Stimulated activated CD8-positive, alpha-beta memory T cell treated with anti-CD3 and anti-CD28 coated beads, Interleukin-15, amount 100 ng/mL, for 1 hour (primary cell): ENCODE measurements around the gene CTSW.
A peak's percentile ranks its signal among the peaks of the same experiment; 100 is the strongest.

Source experiments
- DNase-seq: peaks from one replicate; pipeline ENCODE4 v3.0.0-alpha.2; 2020; ENCODE audit warnings: low read depth

The CTSW gene

DNA sequence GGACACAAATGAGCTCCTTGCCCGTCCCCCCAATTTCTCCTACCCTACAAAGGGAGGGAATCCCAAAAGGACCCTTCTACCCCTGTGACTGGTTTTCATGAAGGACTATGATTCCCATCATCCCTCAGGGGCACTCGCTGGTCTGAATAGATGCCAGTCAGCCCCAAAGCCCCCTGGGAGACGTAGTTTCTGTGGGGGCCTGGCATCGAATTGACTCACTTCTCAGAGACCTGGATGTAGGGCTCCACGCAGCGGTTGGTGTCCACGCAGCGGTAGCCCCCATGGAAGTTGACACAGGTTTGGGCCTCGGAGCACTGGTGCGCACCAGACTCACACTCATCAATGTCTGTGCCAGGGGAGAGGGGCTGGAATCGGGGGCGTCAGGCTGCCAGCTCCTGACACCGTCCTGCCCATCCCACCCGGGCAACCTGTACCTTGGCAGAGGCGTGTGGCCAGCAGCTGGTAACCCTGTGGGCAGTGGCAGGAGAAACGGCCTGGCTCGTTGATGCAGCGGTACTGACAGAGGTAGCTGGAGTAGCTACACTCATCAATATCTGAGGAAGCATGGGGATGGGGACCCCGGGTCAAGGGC lies 11.5 kb upstream of the CTSW start:
- no peak for DNase-seq

DNA sequence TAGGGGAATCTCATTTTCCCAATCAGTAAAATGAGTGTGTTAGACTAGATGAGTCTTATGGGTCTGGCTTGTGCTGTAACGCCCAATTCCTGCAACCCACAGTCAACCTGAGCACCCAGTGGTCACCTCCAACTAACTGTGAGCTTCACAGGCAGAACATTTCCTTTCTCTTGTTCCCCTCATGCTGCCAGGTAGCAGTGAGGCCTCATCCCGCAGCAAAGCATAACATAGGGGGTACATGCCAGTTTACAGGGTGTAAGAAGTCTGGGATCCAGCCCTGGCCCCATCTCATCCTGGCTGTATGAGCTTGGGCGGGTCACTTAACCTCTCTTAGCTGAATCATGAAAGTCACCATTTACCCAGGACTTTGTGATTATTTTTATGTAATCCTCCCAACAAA lies 10.7 kb upstream of the CTSW start:
- no peak for DNase-seq

DNA sequence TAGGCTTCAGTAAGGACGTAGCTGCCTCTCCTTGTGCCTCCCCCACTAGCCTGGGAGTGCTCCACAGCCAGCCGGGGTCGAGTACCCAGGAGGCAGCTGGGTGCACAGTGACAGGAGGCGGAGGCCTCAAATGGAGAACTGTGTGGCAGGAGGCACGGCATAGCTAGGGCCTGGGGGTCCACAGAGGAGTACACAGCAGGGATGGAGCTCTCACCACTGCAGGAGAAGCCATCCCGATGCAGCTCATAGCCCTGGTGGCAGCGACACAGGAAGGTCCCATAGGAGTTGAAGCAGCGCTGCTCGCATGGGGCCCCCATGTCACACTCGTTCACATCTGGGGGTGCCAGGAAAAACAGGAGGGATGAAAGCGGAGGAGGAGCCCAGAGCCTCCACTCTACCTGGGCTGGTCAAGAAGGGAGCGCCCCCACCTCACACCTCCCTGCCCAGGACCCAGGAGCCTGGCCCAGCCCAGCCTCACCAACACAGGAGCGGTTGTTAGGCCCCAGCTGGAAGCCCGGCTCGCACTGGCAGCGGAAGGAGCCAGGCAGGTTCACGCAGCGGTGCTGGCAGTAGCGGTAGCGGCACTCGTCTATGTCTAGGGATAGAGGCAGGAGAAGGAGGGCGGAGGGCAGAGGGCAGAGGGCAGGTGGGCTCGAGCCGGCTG lies 9.9 kb upstream of the CTSW start:
- no peak for DNase-seq

DNA sequence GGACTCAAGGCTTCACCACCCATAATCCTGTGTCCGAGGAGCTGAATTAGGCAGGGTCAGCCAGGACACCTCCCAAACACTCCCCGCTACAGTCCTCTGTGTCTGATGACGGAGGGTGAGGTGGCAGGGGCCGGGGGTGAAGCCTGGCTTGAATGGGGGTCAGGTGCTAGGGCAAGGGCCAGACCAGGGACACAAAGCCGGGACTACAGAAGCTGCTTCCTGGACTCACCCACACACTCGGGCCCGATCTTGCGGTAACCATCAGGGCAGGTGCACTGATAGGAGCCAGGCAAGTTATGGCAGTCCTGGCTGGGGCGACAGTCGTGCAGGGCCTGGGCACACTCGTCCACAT lies 9.4 kb upstream of the CTSW start:
- no peak for DNase-seq

DNA sequence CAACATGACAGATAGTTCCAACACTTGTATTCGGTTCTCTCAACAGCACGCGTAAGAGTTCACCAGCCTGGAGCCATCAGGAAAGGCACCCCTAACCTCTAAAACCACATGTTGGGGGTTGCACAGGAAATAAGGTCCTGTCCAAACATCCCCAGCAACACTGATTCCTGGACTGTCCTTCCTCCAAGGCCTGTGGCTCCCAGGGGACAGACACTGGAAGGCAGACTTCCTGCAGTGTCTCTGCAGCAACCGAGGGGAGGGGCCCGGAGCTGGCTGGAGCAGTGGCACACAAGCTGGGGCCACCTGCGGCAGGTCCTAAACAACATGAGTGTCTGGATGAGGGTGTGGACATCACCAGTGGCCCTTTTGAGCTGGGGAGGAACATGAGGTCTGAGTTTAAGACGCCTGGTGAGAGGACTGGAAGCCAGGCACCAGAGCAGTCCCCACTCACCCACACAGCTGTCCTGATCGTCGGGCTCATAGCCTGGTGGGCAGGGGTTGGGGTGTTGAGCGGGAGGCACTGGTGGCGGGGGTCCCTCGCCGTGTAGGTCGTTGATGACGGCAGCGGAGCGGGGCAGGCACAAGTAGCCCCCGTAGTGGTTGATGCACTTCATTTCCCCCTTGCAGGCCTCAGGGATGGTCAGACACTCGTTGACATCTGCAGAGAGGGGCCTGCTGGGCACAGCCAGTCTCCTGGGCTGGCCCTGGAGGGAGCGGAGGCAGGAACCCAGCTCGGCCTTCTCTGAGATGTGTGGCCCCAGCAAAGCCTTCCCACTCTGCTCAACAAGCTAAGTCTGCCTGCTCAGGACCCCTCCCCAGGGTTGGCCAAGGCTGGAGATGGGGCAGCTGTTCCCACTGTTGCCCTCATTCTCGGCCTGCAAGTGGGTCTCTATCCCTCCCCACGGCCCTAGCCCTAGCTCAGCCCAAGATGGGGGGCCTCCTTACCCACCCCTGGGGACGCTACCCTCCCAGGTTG lies 8.6 kb upstream of the CTSW start:
- no peak for DNase-seq

DNA sequence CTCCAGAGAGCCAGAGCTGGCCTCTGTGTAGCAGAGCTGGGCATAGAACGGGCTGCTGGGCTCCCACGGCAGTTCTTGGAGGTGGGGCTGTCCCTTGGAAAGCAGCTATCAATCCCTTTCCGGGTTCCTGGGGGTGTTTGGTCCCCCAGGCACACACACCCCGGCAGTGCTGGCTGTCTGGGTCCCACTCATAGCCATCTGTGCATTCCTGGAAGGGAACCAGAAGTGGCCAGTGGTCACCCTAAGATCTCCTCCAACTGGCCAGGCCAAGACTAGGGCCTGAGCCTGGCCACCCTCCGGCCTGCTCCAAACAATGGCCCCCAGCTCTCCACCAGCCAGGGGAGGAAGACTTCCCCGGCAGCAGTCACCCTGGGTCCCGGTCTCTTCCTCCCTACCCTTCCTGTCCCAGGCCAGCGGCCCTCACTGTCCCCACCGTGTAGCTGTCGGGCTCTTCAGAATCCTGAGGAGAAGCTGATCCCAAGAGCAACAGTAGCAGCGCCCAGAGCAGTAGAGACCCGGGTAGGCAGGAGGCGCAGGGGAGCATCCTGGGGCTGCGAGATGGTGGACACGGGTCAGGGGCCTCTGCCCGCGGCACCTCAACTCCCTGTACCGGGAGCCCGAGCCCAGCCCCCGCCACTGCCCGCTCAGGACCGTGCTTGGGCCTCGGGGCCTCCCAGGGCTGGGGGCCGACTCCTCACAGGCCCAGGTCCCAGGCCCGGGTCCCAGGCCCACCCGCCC lies 7.7 kb upstream of the CTSW start:
- DNase-seq: no peak

DNA sequence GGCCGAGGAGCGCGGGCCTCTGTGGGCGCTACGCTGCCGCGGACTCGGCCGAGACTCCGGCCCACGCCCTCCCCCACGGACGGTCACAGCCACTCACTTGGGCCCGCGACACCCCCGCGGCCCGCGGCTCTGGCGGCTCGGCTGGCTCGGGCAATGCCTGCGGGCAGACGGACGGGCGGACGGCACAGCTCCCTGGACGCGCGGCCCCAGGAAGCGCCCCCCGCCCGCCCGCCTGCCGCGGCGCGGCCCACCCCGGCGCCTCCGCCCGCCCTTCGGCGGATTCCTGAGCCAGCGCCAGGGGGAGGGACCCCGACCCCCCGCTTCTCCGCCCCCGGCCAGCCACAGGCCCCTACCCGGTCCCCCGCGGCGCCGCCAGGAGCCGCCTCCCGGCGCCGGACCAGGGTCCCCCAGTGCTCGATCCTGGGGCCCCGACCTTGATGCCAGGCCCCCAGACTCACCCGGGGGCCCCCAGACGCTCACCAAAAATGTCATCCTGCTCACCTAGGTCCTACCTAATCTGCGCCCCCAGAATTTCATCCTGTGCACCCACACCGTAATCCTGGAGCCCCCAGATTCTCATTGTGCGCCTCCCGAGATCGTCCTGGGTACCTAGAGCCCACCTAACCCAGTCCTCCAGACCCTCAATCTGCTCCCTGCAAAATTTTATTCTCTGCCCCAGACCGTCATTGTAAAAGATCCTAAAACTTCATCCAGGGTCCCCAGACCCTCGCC lies 6.9 kb upstream of the CTSW start, which contains the start of gene EFEMP2:
EFEMP2 (minus strand) TSS at position 215 of the 732 bp plus-strand sequence. CDS start 446 bp downstream, outside the sequence.
- no peak for DNase-seq

DNA sequence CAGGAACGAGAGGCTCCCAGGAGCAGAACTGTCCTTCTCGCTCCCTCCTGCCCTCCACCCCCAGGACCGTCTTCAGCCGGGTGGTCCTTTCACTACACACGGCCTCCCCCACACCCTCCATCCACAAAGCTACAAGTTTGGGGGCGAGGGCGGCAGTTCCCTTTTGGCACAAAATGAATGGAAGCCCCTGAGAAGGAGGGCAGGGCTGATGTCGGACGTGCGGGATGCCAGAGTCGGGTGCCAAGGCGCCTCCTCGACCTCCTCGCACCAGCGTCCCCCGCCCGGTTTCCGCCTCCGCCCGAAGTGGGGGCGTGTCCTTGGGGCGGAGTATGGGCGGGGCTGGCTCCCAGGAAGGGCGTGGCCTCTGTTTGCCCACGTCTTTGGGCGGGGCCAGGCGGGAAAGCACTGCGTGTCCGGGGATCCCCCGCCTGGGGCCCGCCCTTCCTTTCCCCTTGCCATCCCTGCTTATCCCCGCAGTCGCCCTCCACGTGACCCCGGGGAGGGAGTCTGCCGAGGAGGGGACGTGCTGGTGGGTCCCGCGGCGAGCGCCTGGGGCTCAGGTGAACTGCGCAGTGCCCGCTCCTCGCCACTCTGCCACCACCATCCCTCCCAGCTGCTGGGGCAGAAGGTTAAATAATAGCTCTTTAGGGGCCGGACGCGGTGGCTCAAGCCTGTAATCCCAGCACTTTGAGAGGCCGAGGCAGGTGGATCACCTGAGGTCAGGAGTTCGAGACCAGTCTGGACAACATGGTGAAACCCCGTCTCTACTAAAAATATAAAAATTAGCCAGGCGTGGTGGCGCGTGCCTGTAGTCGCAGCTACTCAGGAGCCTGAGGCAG lies 6.1 kb upstream of the CTSW start:
- peak; percentile 97 for DNase-seq

DNA sequence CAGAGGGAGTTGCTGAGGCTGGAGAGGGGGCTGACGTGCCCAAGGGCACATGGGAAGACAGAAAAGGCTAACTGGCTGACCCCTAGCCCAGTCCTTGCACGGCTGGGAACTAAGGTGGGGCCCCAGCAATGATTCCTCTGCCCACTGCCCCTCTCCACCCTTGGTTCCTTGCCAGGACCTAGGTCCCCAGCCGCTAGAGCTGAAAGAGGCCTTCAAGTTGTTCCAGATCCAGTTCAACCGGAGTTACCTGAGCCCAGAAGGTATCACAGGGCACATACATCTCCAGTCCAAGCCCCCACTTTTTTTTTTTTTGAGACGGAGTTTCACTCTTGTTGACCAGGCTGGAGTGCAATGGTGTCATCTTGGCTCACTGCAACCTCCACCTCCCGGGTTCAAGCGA lies 390 bp downstream of the CTSW start:
- no peak for DNase-seq

DNA sequence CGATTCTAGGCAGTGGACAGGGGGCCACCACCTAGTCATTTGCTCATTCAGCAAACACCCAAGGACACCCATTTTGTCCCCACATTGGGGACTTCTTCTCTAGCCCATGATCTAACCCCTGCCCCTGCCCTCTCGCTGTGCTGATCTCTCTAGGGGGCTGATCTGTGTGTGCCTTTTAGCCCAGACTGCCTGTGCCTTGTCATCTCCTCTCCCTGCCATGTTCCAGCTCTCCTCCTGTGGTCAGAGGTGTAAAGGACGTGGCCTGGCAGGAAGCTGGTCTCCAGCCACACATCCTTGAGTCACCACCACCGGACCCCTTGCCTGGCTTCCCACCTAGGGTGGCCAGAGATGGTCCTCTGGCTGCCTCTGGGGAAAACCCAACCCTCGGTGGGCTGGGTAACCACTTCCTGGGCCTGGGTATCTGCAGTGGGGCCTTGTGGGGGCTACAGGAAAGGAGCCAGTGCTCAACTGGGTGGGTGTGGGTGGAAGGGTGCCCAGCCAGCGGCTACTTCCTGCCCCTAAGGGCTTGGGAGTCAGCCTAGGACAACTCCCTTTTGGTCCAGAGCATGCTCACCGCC lies 1.3 kb downstream of the CTSW start:
- no peak for DNase-seq

DNA sequence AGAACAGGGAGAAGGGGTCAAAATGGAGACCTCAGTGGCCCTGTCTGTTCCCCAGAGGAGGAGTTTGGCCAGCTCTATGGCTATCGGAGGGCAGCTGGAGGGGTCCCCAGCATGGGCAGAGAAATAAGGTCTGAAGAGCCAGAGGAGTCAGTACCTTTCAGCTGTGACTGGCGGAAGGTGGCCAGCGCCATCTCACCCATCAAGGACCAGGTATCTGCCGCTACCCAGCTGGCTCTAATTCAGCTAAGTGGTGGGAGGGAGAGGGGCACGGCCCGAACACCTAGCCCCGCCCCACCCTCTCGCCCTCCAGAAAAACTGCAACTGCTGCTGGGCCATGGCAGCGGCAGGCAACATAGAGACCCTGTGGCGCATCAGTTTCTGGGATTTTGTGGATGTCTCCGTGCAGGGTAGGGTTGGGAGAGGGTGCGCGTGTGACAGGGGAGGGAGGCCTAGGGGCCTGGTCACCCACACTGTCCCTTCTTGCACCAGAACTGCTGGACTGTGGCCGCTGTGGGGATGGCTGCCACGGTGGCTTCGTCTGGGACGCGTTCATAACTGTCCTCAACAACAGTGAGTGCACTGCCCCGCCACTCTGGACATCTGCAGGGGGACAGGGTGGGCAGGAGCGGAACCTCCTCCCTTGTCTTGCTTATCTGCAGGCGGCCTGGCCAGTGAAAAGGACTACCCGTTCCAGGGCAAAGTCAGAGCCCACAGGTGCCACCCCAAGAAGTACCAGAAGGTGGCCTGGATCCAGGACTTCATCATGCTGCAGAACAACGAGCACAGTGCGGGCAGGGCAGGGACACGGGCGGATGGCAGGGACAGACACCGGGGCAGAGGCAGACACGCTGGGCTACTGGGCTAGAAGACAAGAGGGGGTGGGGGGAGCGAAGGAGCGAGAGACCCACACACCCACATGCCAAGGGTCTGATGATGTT lies 2.8 kb downstream of the CTSW start:
- no peak for DNase-seq

DNA sequence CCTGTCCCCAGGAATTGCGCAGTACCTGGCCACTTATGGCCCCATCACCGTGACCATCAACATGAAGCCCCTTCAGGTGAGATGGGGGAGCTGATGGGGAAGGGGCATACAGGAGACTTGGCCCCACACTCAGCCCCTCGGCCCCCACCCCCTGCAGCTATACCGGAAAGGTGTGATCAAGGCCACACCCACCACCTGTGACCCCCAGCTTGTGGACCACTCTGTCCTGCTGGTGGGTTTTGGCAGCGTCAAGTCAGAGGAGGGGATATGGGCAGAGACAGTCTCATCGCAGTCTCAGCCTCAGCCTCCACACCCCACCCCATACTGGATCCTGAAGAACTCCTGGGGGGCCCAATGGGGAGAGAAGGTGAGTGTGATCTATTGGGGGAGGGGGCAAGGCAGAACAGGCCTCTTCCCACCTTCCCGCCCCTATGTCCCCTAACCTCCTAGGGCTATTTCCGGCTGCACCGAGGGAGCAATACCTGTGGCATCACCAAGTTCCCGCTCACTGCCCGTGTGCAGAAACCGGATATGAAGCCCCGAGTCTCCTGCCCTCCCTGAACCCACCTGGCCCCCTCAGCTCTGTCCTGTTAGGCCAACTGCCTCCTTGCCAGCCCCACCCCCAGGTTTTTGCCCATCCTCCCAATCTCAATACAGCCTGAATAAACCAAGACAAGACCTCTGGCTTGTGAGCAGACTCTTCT lies 3.6 kb downstream of the CTSW start:
- DNase-seq: no peak

DNA sequence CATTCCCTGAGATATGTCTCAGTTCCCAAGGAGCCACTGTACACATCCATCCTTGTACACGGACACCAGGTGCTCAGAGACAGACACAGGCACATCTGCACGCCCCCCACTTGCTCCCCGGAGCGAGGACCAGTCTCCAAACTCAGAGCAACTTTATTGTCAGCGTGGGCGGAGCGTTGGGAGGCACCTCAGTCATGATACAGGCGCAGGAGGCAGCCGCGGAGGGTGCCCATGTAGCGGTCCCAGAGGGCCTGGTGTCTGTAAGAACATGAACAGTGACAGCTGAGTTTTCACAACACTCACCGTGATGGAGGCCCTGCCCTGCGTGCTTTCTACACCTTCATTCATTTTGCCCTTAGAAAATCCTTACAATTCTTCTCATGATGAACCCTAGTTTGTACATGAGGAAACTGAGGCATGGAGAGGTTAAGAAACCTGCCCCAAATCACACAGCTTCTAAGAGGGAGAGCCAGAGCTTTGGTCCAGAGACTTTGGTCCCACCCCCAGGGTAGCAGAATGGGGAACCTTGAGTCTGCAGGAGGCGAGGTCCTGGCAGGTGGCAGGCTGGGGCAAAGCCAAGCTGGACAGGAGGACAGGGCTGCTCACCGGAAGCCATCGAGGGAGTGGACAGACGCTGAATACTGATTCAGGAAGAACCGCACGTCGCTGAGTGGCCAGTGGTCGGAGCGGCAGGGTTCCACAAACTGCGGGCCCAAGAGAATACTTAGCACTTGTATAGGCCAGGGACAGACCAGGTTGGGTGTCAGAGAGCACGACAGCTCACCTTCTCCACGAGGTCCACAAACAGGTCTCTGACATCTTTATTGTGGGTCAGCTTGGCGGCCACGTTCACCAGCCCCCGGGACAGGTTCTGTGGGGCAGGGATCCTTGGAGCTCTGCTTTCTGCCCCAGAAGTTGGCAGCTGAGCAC lies 4.4 kb downstream of the CTSW start:
- no peak for DNase-seq

DNA sequence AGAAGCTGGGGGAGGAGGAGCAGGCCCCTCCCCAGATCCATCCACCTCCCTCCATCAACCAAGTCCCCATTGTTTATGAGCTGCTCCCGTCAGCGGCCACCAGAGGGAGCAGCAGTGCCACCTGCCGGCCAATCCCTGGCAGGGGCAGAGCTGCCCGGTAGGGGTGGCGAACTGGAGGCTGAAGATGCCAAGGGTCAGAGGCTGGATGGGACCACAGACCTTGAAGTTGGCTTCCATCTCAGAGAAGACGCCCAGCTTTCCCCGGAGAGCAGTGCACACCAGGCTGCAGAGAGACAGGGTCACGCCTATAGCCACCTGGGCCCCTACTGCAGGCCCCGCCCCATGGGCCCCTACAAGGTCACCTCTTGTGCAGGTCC lies 5.1 kb downstream of the CTSW start:
- DNase-seq: peak; percentile 63

DNA sequence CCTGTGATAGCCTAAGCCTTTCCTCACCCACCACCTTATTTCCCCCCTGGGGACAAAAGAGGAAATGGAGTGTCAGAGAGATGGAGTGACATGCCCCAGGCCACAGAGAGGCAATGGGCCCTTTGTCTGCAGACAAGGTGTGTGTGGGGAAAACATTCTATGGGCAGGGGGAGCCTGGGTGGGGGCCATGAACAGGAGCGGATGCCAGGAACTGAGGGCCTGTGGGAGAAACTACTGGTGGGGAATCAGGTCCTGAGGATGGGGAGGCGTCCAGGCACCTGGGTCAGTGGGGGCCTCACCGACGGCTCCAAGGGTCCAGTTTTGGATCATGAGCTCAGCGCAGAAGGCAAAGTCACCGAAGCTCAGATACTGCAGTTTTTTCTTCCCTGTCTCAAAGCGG lies 5.6 kb downstream of the CTSW start:
- DNase-seq: no peak

DNA sequence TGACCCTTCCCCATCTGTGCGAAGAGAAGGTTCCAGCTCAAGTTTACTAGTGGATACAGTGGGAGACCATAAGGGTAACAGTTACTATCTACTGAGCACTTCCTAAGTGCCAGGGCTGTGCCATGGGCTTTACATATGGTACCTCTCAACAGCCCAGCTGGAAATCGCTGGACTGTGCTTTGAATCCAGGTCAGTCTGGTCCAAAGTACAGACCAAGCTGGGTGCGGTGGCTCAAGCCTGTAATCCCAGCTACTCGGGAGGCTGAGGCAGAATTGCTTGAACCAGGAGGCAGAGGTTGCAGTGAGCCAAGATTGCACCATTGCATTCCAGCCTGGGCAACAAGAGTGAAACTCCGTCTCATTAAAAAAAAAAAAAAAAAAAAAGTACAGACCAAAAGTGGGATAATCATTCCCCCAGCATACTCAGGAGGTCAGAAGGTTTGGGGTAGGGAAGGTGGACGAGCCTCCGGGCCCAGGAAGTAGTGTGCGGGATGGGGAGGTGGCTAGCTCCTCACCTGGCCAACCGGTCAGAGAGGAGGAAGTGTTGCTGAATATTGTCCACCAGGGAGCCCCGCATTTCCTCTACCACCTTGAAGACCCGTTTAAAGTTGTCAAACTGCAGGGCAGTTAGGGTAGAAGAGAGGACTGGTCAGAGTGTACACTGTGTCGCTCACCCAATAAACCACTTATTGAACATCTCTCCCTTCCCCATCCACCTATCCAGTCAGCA lies 6.3 kb downstream of the CTSW start:
- DNase-seq: no peak
